HG03565 (cell line): ENCODE data around the gene NRM.
"Not testable (repeated sequence)": the region's sequence is repeated elsewhere in the genome, so short reads cannot be mapped to it uniquely, and the experiment has no call there.

Source experiments
- ATAC-seq: cut with Tn5 transposase; IDR thresholded peaks from one replicate; pipeline ENCODE4 v1.9.1; 2021; ENCODE audit warnings: mild to moderate bottlenecking, moderate library complexity; ENCODE audit not compliant: unreplicated experiment

The NRM gene

GRCh38 chr6:30721198-30722024 is 30.6 kb upstream of the NRM start:
- ATAC-seq, result no peak

GRCh38 chr6:30720738-30721197 is 30.0 kb upstream of the NRM start:
- no peak for ATAC-seq

GRCh38 chr6:30719791-30720737 is 29.3 kb upstream of the NRM start, which contains the start of gene TUBB:
TUBB (plus strand) TSS chr6:30720352; CDS start chr6:30720507, 155 bp downstream.
- ATAC-seq, result peak; percentile 40

- no peak for ATAC-seq
These were observed 28.6 kb upstream of the NRM start for GRCh38 chr6:30719356-30719755.

GRCh38 chr6:30717845-30718720 is 27.3 kb upstream of the NRM start:
- ATAC-seq, result not testable (repeated sequence)

- ATAC-seq, result peak; percentile 56
These were observed 26.5 kb upstream of the NRM start, which contains the start of gene MDC1 for GRCh38 chr6:30717129-30717844. MDC1 (minus strand) TSS chr6:30717281; CDS start chr6:30715175, 2,106 bp downstream.

- no peak for ATAC-seq
These were observed 26.0 kb upstream of the NRM start for GRCh38 chr6:30716879-30717128.

GRCh38 chr6:30714263-30714662 is 23.5 kb upstream of the NRM start:
- no peak for ATAC-seq

- no peak for ATAC-seq
These were observed 21.7 kb upstream of the NRM start for GRCh38 chr6:30712441-30712945.

- ATAC-seq, result no peak
These were observed 21.1 kb upstream of the NRM start for GRCh38 chr6:30711758-30712380.

GRCh38 chr6:30709101-30709868 is 18.5 kb upstream of the NRM start:
- ATAC-seq, result no peak

- no peak for ATAC-seq
These were observed 16.6 kb upstream of the NRM start for GRCh38 chr6:30707281-30707850.

GRCh38 chr6:30705620-30706019 is 14.8 kb upstream of the NRM start:
- ATAC-seq, result no peak

- no peak for ATAC-seq
These were observed 13.0 kb upstream of the NRM start for GRCh38 chr6:30703821-30704220.

GRCh38 chr6:30703011-30703410 is 12.2 kb upstream of the NRM start:
- ATAC-seq, result no peak

GRCh38 chr6:30700340-30700739 is 9.6 kb upstream of the NRM start:
- ATAC-seq, result no peak

GRCh38 chr6:30696432-30696831 is 5.6 kb upstream of the NRM start:
- no peak for ATAC-seq

- ATAC-seq, result no peak
These were observed 544 bp upstream of the NRM start for GRCh38 chr6:30691208-30691847.
